GM19023 (cell line): Measurements from ENCODE around the gene WDHD1.
"Not testable (repeated sequence)": the region's sequence is repeated elsewhere in the genome, so short reads cannot be mapped to it uniquely, and the experiment has no call there.

ENCODE experiments used
- ATAC-seq: cut with Tn5 transposase; IDR thresholded peaks from one replicate; pipeline ENCODE4 v1.9.1; 2021; ENCODE audit warnings: mild to moderate bottlenecking, moderate library complexity; ENCODE audit not compliant: unreplicated experiment

The WDHD1 gene

GRCh38 chr14:54916101-54916500 lies 110.8 kb downstream of the WDHD1 start:
- no peak for ATAC-seq

DNA sequence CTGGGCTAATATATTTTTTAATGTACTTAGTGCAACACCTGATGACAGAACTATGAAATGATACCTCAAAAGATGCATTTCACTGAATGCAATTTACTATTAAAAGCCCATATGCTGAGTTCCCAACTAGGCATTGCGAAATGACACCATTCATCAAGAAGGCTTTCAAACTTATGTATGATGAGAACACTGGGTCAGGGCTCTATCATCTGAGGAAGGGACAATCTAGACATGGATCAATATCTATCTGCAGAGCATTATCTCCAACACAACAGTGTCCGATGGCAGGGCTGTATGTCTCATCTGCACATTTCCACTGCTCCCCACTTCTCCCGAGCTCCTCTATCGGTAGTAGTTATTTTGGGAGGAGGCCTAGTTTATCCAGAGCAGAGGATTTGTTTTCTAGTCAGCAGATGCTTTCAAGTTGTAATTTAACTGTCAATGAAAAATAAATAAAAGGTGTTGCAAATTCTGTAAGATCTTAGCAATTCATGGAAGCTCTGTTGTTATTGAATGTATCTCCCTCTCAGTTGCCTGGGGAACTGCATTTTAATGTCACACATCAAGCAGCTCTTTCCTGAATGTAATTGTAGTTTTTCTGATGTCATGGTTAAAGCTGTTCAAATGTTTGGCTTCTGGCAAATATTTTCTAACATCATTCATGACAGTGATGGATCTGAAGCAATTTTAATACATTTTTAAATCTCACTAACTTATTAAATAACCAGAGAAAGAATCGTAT lies 116.9 kb downstream of the WDHD1 start:
- ATAC-seq, result no peak

- ATAC-seq, result not testable (repeated sequence)
These were observed 117.9 kb downstream of the WDHD1 start for GRCh38 chr14:54908973-54909372.

DNA sequence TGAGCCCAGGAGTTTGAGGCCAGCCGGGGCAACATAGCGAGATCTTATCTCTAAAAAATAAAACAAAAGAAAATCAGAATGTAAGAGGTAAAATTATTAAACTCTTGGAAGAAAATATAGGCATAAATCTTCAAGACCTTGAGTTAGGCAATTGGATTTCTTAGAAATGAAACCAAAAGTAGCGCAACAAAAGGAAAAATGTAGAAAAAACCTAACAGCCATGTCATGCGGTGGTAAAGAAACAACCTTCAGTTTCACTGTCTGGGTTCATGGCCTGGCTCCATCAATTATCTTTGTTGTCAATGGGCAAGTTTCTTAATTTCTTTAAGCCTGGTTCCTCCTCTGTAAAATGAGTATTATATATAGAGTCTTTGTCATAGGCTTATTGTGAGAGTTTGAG lies 118.7 kb downstream of the WDHD1 start:
- no peak for ATAC-seq

- ATAC-seq, result no peak
These were observed 120.8 kb downstream of the WDHD1 start for GRCh38 chr14:54906075-54906474.

DNA sequence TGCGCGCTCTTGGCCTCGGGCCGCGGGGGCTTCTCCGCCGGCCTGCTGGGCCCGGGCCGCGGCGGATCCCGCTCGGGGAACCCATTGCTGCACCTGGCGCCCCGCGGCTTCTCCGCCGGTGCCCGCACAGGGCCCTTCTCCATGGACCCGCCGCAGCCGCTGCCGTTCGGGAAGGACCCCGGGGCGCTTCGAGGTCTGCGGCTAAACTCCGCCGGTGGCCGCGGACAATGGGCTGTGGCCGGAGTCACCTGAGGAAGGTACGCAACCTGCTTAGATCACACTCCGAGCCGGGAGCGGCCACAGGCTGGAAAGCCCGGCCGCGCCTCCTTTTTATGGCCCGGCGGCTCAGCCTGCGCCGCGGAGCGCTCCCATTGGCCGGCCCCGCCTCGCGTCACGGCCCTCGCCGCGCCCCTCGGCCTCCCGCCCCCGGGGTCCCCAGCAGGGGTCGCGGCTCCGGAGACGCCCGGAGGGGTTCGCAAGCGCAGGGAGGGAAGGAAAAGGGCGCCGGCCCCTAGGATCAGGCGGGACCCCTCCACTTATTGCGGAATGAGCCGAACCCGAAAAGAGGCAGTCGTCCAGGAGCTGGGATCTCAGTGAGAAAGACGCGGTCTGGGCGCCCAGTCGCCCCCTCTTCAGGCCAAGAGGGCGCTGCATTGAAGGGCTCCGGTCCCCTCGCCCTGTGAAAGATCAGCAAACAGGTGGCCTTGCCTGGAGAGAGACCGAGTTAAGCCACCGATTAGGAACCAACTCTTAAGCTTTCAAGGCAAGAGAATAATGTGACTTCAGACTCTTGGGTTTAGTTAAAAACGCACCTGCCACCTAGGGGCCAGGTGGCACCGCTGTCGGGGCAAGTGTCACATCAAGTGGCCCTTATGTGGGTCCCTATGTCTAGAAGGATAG lies 124.1 kb downstream of the WDHD1 start, which contains the start of gene GCH1:
GCH1 (minus strand) TSS at position 306 of the 900 bp plus-strand sequence; CDS start at position 143, 163 bp downstream.
- peak; percentile 88 for ATAC-seq

DNA sequence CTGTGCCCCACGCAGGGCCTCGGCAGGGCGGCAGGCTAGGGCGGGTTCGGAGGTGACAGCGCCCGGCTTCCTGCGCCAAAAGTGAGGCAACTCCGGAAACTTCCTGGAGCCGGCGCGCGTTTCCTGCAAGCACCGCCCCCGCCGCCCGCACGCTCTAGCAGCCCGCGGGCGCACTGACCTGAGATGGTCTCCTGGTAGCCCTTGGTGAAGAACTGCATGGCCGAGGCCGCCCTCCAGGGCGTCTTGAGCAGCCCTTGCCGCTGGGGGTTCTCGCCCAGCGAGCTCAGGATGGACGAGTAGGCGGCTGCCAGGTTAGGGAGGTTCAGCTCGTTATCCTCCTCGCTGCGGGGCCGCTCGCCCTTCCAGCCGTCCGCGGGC lies 124.8 kb downstream of the WDHD1 start:
- ATAC-seq, result peak; percentile 61

DNA sequence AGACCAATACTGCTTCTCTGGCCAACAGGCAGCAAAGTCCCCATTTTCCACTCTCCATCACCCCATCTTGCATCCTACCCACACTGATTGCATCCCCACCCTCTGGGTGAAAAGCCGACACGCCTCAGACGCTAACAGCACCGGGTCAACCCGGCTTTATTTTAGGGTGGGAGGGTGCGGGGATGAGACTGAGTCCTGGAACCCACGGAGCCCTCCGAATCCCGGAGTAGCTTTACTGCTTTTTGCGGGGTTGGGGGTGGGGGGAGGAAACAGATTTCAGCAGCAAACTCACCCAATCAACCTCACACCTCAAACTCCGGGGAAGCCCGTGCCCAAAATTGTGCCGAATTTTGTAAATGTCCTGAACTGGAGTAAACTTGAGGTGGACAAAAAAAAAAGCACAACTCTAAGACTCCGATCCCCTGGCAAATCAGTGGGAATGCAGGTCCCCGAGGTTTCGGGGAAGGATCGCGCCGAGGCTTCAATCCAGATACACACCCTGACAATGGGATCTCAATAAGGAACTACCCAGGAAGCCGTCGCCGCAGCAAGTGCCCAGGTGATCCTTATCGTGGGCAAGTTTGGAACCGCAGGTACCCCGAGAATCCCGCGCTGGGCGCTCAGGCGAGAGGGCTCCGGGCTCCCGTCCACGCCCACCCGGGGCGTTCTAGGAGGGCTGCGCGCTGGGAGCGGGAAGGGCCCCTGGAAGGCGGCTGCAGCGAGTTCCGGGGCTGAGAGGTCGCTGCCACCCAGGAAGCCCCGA lies 125.3 kb downstream of the WDHD1 start:
- no peak for ATAC-seq

DNA sequence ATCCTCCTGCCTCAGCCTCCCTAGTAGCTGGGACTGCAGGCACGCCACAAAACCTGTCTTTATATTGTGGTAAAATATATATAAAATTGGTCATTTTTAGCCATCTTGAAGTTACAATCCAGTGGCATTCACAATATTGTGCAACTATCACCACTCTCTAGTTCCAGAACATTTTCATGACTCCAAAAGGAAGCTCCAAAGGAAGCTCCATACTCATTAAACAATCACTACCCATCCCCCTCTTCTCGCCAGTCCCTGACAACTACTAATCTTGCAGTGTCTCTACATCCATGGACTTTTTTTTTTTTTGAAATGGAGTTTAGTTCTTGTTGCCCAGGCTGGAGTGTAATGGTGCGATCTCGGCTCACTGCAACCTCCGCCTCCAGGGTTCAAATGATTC lies 127.3 kb downstream of the WDHD1 start:
- no peak for ATAC-seq

DNA sequence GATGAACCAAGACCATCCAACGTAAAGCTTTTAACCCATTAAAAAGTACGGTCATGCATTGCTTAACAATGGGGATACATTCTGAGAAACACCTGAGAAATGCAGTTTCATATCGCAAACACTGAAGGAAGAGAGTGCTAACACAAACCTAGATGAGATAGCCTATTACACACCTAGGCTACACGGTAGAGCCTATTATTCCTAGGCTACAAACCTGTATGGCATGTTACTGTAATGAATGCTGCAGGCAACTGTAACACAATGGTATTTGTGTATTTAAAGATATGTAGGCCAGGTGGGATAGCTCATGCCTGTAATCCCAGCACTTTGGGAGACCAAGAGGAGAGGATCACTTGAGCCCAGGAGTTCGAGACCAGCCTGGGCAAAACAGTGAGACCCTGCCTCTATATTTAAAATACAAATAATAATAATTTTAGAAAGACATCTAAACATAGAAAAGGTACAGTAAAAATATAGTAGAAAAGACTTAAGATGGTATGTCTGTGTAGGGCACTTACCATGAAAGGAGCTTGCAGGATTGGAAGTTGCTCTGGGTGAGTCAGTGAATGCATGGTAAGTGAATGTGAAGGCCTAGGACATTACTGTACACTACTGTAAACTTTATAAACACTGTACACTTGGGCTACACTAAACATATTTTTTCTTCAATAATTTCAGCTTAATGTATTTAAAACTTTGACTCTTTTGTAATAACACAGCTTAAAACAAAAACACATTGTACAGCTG lies 128.9 kb downstream of the WDHD1 start:
- not testable (repeated sequence) for ATAC-seq

DNA sequence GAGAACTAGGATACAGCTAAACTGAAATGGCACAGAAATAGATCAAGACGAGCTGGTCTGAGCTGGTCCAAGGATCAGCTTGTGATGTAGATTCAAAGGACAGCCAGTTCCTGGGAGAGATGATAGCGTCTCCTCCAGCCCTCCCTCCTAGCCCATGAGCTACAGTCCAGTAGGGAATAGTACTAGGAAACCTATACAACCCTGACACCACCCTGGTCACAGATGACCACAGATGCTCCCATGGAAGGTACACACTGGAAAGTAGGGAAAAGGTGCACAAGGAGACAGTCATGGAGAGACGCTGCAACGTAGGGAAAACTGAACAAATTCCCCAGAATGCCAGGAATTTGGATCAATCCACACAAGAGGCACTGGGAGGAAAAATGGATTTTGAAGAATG lies 131.2 kb downstream of the WDHD1 start:
- no peak for ATAC-seq

DNA sequence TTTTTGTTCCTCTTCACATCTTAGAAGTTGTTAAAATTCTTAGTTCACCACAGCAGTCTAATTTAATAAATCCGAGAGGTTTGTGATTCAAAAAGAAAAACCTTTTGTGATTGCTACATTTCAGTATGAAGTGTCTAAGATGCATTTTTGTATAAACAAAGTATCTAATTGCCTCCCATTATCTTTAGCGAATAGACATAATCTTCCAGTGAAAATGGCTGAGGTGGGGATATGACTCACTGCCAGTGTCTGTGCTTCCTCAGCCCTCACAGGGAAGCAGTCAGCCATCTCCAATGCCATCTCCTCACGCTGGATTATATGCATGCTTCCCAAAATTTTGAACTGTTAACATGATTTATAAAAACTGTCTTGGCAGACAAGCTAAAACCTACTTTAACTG lies 131.9 kb downstream of the WDHD1 start:
- no peak for ATAC-seq

GRCh38 chr14:54893151-54893760 lies 133.6 kb downstream of the WDHD1 start:
- no peak for ATAC-seq

DNA sequence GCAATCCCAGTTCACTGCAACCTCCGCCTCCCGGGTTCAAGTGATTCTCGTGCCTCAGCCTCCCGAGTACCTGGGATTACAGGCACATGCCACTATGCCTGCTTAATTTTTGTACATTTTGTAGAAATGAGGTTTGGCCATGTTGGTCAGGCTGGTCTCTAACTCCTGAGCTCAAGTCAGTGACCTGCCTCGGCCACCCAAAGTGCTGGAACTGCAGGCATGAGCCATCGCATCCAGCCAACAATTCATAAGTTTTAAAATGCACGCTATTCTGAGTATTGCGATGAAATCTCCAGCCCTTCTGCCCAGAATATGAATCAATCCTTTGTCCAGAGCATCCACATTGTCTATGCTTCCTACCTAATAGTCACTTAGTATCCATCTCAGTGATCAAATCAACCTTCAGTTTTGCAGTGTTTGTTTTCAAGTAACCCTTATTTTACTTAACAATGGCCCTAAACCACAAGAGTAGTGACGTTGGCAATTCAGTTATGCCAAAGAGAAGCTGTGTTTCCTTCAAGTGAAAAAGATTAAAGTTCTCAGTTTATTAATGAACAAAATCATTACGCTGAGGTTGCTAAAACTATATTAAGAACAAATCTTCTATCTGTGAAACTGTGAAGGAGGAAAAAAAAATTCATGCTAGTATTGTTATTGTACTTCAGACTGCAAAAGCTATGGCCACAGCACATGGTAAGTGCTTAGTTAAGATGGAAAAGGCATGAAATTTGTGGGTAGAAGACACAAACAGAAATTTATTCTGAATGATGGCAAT lies 135.2 kb downstream of the WDHD1 start:
- no peak for ATAC-seq

DNA sequence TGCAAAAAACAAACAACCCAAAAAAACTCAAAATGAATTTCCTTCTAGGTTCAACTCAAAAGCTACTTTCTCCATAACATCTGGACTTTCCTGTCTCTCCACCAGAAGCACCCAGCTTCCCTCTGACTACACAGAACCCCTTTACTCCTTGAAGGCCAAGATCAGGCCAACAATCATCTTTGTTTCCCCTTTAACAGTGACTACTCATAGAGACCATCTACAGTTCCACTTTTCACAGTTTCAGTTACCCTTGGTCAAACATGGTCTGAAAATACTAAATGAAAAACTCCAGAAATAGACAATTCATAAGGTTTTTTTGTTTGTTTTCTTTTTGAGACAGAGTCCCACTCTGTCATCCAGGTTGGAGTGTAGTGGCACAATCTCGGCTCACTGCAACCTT lies 136.1 kb downstream of the WDHD1 start:
- peak; percentile 74 for ATAC-seq

DNA sequence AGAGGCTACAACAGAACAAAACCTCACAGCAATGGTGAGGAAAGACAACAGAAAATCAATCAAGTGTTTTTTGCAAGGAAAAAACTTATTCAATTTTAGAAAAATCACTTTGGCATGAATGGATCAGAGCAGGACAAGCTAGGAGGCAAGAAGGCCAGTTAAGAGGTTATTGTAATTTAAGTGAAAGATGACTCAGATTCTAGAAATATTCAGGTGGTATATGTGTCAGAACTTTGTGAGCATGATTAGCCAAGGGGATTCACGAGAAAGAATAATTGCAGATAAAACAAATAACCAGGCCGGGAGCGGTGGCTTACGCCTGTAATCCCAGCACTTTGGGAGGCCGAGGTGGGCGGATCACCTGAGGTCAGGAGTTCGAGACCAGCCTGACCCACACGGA lies 137.0 kb downstream of the WDHD1 start:
- ATAC-seq, result no peak
